OCI-LY1 (cell line): ENCODE data around the gene HIPK3.

Source experiments
- CTCF ChIP-seq: fragments of 200-600 bp; sonication (generic), shearing (Covaris generic); IDR thresholded peaks from 2 replicates; pipeline ENCODE4 v1.5.1; 2017; ENCODE audit warnings: mild to moderate bottlenecking, antibody characterized with exemption, low read length, moderate library complexity, mixed read lengths
- EZH2 ChIP-seq: fragments of 200-600 bp; sonication (generic), shearing (Covaris generic); IDR thresholded peaks from 2 replicates; pipeline ENCODE4 v1.8.0; 2017; ENCODE audit warnings: borderline replicate concordance, mixed run types, mild to moderate bottlenecking, antibody characterized with exemption, low read length, moderate library complexity, mixed read lengths

GRCh38 chr11:33292311-33292710 is 35.1 kb downstream of the HIPK3 start:
- TF ChIP-seq CTCF (no peak), EZH2 (no peak)
